Measurements from ENCODE around the gene AGPS. TPM values are rescaled to one million over a fixed set of nuclear protein-coding genes. Genes with fewer than 3 reads are reported as not detected.
"Not testable (repeated sequence)": the region's sequence is repeated elsewhere in the genome, so short reads cannot be mapped to it uniquely, and the experiment has no call there.

Gene AGPS
- total RNA-seq, 4 donors from 2014 or later, result 20.2 to 34.0 (median 25.5) TPM

GRCh38 chr2:177427316-177427715 lies 34.7 kb downstream of the AGPS start:
- no peak overlapping the region for H3K27ac ChIP-seq
- H3K27me3 ChIP-seq, result no peaks in the 10 kb centered on the region
- no peak for DNase-seq
- no peak overlapping the region for H3K4me3 ChIP-seq
- TF ChIP-seq CTCF (IDR thresholded peaks at IDR 0.05) (no peak), POLR2A (IDR thresholded peaks at IDR 0.05) (no peak)
- H3K36me3 ChIP-seq, result peaks cover 0 to 33% (median 7%) of the 10 kb centered on the region in 3 donors
- intact Hi-C loops (cut with DNase I), result no loop called here
- H3K4me1 ChIP-seq, result peaks cover 0 to 4% (median 0%) of the 10 kb centered on the region in 3 donors
- H3K9me3 ChIP-seq, result peaks cover 0 to 24% (median 11%) of the 10 kb centered on the region in 3 donors

GRCh38 chr2:177427936-177428335 lies 35.4 kb downstream of the AGPS start:
- H3K27me3 ChIP-seq; H3K27ac ChIP-seq; DNase-seq; intact Hi-C loops (cut with DNase I); H3K4me1 ChIP-seq; H3K4me3 ChIP-seq: not testable (repeated sequence)
- peaks cover 0 to 29% (median 14%) of the 10 kb centered on the region in 3 donors for H3K9me3 ChIP-seq
- H3K36me3 ChIP-seq, result peaks cover 0 to 40% (median 7%) of the 10 kb centered on the region in 3 donors
- WGBS, 2 donors, result 90 to 96% methylated on average over 2 of the region's 2 CpGs

- WGBS, 2 donors, result 100% methylated on average over 1 of the region's 2 CpGs
- Histone ChIP-seq H3K27ac (no peak overlapping the region), H3K4me3 (no peak overlapping the region), H3K9me3 (peaks cover 0 to 43% (median 27%) of the 10 kb centered on the region in 3 donors), H3K36me3 (peaks cover 0 to 51% (median 7%) of the 10 kb centered on the region in 3 donors), H3K4me1 (peaks cover 0 to 4% (median 0%) of the 10 kb centered on the region in 3 donors), H3K27me3 (no peaks in the 10 kb centered on the region)
- TF ChIP-seq CTCF (IDR thresholded peaks at IDR 0.05) (no peak), POLR2A (IDR thresholded peaks at IDR 0.05) (no peak)
- intact Hi-C loops (cut with DNase I), result no loop called here
- DNase-seq, result no peak
Observed at GRCh38 chr2:177429688-177430325, 37.2 kb downstream of the AGPS start.

GRCh38 chr2:177430411-177430810 lies 37.8 kb downstream of the AGPS start:
- 82 to 100% methylated on average over 2 to 4 of the region's 4 CpGs for WGBS, 2 donors
- H3K27ac ChIP-seq, result no peak overlapping the region
- peaks cover 0 to 51% (median 7%) of the 10 kb centered on the region in 3 donors for H3K36me3 ChIP-seq
- DNase-seq, result no peak
- intact Hi-C loops (cut with DNase I), result no loop called here
- H3K9me3 ChIP-seq, result peaks cover 0 to 43% (median 27%) of the 10 kb centered on the region in 3 donors
- no peak for TF ChIP-seq CTCF (IDR thresholded peaks at IDR 0.05)
- TF ChIP-seq POLR2A (IDR thresholded peaks at IDR 0.05), result no peak
- no peaks in the 10 kb centered on the region for H3K27me3 ChIP-seq
- H3K4me1 ChIP-seq, result peaks cover 0 to 4% (median 0%) of the 10 kb centered on the region in 3 donors
- no peak overlapping the region for H3K4me3 ChIP-seq

GRCh38 chr2:177431111-177431725 lies 38.6 kb downstream of the AGPS start:
- Histone ChIP-seq H3K9me3 (peaks cover 0 to 43% (median 27%) of the 10 kb centered on the region in 3 donors), H3K36me3 (peaks cover 0 to 51% (median 7%) of the 10 kb centered on the region in 3 donors)
- H3K4me1 ChIP-seq; H3K4me3 ChIP-seq; intact Hi-C loops (cut with DNase I); H3K27me3 ChIP-seq; H3K27ac ChIP-seq; DNase-seq: not testable (repeated sequence)
- 92% methylated on average over 11 to 12 of the region's 12 CpGs for WGBS, 2 donors

GRCh38 chr2:177432703-177433102 lies 40.1 kb downstream of the AGPS start:
- H3K27ac ChIP-seq, result no peak overlapping the region
- H3K4me1 ChIP-seq, result peaks cover 0 to 4% (median 0%) of the 10 kb centered on the region in 3 donors
- TF ChIP-seq CTCF (IDR thresholded peaks at IDR 0.05), result no peak
- TF ChIP-seq POLR2A (IDR thresholded peaks at IDR 0.05), result no peak
- H3K4me3 ChIP-seq, result no peak overlapping the region
- WGBS, 2 donors, result 59 to 90% methylated on average over 1 of the region's 1 CpG
- peaks cover 0 to 62% (median 7%) of the 10 kb centered on the region in 3 donors for H3K36me3 ChIP-seq
- intact Hi-C loops (cut with DNase I), result no loop called here
- H3K9me3 ChIP-seq, result peaks cover 0 to 30% (median 27%) of the 10 kb centered on the region in 3 donors
- no peaks in the 10 kb centered on the region for H3K27me3 ChIP-seq
- no peak for DNase-seq
